HG02588 (cell line): ENCODE data around the gene XYLT2.
A peak's percentile ranks its signal among the peaks of the same experiment; 100 is the strongest.
"Not testable (repeated sequence)": the region's sequence is repeated elsewhere in the genome, so short reads cannot be mapped to it uniquely, and the experiment has no call there.

ENCODE experiments used
- ATAC-seq: cut with Tn5 transposase; IDR thresholded peaks from one replicate; pipeline ENCODE4 v1.9.1; 2021; ENCODE audit warnings: mild to moderate bottlenecking, moderate library complexity; ENCODE audit not compliant: unreplicated experiment

The XYLT2 gene

DNA sequence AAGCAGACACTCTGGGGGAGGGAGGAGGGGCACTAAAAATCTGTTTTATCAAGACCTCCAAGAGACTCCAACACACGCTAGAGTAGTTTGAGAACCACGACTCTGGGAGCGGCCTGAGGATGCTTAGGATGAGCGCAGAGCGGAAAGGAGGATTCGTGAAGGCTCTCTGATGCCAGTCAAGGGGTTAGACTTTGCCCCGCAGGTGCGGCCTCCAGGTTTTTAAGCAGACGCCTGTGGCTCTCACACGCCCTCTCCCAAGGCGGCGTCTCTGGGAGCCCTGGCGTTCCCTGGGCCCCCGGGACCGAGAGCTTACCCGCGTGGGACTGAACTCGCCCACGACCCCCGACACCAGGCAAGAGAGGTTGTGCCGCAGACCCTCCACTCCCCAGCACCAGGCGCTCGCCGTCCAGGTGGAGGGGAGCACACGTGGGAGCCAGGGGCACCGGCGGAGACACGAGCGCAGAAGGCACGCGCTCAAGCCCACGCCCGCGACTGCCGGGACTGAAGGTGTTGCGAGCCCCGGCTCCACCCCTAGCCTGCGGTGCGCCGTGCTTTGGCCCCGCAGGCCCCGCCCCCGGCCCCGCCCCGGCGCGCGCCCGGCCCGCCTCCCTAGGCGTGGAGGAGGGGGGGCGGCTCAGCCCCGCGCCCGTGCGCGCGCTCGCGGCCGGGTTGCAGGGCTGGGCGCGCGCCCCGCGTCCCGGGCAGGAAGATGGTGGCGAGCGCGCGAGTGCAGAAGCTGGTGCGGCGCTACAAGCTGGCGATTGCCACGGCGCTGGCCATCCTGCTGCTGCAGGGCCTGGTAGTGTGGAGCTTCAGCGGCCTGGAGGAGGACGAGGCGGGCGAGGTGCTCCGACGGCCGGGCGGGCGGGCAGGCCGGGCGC is at the start of gene XYLT2:
XYLT2 (plus strand) TSS at position 695 of the 881 bp plus-strand sequence; CDS start at position 710, 15 bp downstream.
- ATAC-seq, result peak; percentile 65

DNA sequence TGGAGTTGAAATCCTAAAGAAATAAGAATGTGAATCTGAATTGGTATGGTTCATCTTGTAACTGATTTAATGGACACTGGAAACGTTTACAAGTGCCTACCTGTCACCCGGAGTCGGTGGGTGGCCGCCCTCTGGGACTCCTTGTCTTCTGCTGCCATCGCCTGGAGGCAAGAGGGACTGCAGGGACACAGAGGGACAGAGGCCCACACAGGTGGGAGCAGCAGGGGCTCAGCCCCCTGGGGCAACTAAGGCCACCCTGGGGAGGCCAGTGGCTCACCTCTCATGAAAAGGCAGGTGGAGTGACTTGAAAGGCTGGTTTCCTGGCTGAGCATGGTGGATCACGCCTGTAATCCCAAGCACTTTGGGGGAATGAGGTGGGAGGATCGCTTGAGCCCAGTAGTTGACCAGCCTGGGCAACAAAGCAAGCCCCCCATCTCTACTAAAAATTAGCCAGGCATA is 48.5 kb upstream of the XYLT2 start:
- ATAC-seq, result no peak

GRCh38 chr17:50298018-50298417 is 47.9 kb upstream of the XYLT2 start:
- ATAC-seq, result no peak

- no peak for ATAC-seq
These were observed 46.1 kb upstream of the XYLT2 start for GRCh38 chr17:50299776-50300175.

DNA sequence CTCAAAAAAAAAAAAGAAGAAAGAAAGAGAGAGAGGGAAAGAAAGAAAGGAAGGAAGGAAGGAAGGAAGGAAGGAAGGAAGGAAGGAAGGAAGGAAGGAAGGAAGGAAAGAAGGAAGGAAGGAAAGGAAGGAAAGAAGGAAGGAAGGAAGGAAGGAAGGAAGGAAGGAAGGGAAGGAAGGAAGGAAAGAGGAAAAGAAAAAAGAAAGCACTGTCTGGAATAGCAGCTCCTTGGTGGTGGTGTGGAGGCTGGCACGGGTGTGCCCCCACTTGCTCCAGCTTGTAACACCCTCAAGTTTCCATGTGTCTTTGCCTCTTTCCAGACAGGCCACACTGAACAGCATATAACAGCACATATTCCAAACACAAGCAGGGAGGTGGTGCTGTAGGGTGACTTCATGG is 45.1 kb upstream of the XYLT2 start:
- not testable (repeated sequence) for ATAC-seq

GRCh38 chr17:50301891-50302584 is 43.9 kb upstream of the XYLT2 start:
- no peak for ATAC-seq

- ATAC-seq, result no peak
These were observed 42.9 kb upstream of the XYLT2 start for GRCh38 chr17:50303051-50303450.

GRCh38 chr17:50303596-50303995 is 42.3 kb upstream of the XYLT2 start:
- no peak for ATAC-seq

DNA sequence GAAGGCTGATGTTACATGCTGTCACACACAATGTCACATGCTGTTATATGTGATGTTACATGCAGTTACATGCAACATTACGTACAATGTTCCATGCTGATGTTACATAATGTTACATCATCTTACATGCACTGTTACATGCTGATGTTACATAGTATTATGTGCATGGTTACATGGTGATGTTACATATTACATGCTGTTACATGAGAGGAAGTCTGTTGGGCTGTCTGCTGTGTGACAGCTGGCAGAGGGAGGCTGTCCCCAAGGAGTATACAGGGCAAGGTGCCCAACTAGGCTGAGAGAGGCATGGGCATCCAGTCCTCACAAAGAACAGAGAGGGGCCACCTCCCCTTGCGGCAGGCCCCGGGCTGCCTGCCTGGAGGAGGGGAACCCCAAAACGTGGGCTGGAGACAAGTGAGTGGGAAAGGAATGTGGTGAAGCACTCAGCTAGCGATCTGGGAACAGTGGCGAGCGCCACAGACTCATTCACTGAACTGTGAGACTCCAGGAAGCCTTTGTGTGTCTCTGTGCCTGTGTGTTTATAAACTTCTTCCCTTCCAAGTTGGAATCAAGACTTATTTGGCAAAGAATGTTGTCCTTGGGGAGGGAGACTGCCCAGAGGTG is 41.0 kb upstream of the XYLT2 start:
- no peak for ATAC-seq

DNA sequence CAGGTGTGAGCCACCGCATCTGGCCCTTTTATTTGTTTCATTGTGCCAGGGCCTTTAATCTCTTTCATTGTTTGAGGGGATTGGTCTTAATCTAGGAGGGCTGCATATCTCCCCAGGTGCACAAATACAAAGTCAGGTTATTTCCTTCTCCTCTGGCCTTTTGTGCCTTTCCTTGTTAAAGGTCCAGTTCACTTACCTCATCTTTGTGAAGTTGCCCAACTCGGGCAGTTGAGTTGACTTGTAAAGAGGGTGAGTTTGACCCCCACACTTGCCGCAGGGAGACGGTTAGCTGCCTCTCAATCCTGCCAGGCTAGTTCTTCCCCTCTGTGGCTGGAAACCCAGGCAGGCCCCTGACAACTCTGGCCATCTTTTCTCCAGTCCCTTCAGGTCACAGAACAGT is 38.3 kb upstream of the XYLT2 start:
- ATAC-seq, result no peak

GRCh38 chr17:50308666-50309065 is 37.3 kb upstream of the XYLT2 start:
- no peak for ATAC-seq

DNA sequence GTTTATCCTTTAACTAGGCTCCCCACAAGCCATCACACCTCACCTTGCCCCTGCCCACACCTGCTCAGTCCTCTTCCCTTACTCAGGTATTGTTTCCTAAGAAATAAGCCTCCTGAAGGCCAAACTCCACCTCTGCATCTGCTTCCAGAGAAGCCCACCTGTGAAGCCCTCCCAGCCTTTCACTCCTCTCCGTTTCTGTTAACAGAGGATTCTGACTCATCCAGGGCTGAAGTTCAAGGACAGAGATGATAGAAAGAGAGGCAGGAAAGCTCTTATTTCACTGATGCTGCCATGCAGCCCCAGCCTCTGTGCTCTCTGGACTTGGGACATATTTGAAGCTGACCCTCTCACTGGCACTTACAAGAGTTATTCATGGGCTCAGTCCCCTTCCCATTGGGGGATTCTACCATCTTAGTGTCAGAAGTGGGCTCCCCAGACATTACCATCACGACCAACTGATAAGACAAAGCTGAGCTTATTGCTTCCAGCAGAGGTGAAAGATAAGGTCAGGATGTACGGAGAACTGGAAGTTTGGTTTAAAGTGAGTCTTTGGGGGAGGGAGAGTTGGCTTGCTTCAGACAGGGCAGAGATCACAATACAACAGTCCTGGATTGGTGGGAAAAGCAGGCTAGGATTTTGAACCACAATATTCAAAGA is 35.3 kb upstream of the XYLT2 start:
- no peak for ATAC-seq

DNA sequence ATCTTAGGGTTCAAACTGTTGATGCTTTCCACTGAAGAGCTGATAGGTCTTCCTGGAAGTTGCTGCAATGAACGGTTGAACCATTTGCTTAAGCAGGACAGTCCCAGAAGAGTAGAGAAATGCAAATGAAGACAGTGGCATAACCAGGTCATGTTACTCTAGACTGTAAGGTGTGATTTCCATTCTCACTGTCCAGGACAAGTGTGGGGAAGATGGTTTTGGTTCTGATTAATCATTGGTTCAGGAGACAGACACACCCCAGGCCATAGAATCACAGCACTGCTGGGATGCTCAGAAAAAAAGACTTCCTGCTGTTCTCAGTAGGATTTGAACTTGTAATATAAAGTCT is 34.8 kb upstream of the XYLT2 start:
- peak; percentile 57 for ATAC-seq

DNA sequence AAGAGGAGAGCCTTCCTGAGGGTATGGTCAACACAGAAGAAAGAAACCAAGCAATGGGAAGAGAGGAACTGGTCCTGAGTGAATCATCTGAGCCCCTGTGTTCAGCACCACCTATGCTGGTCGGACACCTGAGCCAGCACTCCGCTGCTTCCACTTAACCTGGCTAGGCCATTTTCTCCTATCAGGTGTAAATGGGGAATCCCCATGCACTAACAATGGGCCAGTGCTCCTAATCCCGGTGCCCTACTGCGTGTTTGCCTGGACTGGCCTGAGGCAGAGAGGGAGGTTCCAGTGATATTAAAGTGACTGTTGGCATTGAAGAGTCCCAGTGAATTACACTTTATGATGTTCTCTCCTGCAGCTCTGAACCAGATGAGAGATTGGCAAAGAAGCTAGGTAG is 34.4 kb upstream of the XYLT2 start:
- peak; percentile 7 for ATAC-seq

DNA sequence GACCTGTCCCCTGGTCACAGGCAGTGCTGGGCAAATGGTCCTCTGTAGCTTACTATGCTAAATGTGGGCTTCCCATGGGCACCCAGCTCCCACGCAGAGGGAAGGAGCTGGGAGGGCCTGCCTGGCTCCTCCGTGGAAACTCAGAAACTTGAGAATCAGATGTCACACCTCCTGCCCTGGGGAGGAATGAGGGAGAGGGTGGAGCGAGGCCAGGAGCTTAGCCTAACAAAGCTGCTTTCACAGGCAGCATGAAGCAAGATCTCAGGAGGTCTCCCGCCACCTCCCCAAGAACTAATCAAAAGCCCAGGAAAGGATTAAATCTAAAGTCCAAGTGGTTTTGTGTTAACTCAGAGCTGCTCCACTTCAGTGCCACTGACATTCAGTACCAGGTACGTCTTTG is 33.6 kb upstream of the XYLT2 start:
- no peak for ATAC-seq

- no peak for ATAC-seq
These were observed 31.4 kb upstream of the XYLT2 start for GRCh38 chr17:50314456-50315011.

GRCh38 chr17:50316016-50316587 is 29.8 kb upstream of the XYLT2 start:
- ATAC-seq, result no peak

DNA sequence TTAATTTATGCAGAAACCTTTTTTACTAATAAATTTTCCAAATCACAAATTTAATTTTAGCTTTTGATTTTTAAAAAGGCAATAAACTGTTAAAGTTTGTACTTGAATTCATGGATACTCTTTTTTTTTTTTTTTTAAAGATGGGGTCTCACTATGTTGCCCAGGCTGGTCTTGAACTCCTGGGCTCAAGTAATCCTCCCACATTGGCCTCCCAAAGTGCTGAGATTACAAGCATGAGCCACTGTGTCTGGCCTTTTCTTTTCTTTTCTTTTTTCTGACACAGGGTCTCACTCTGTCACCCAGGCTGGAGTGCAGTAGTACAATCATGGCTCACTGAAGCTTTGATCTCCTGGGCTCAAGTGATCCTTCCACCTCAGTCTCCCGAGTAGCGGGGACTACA is 29.3 kb upstream of the XYLT2 start:
- ATAC-seq, result not testable (repeated sequence)

- no peak for ATAC-seq
These were observed 28.8 kb upstream of the XYLT2 start for GRCh38 chr17:50317121-50317520.

GRCh38 chr17:50318501-50319285 is 27.2 kb upstream of the XYLT2 start:
- ATAC-seq, result no peak
